ENCODE results near the gene SDF2.

SDF2 gene, protein sequence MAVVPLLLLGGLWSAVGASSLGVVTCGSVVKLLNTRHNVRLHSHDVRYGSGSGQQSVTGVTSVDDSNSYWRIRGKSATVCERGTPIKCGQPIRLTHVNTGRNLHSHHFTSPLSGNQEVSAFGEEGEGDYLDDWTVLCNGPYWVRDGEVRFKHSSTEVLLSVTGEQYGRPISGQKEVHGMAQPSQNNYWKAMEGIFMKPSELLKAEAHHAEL

DNA sequence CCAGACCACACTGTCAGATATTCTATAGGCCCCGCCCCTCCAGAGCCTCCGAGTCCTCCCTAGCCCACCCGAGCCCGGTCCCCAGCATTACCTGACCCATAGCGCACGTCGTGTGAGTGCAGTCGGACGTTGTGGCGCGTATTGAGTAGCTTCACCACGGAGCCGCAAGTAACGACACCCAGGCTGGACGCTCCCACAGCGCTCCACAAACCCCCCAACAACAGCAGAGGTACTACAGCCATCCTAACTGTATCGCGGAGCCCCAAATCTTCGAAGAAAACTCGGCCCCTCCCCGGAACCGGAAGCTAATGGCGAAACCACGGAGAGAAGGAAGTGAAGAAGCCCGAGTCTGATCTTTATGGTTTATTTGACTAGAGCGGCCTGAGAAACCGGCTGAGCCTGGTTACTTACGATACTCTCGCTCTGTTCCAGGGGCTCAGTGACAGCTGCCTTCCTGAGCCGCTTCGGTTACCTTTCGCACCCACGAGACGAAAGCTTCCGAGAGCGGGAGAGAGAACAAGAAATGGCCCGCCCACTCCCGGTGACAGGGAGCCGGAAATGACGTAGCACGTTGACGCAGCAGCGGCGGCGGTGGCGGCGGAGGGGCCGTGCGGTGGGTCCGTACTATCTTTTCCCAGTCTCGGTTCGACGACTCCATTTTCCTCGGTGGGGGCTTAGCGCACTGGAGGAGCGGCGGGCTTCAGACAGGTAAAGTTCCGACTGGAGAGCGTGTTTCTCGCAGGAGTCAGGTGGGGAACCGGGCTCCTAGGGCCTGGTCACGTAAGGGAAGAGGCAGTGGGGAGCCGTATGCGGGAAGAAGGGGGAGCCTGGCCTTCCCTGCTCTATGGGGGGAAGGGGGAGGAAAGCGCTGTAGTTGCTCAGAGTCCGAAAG, at the start of gene SDF2, which contains the start of gene SUPT6H:
TSS of gene SDF2 (minus strand) at position 272 of the 892 bp plus-strand sequence. CDS start at position 242, 30 bp downstream.
TSS of gene SUPT6H (plus strand) at position 571 of the 892 bp plus-strand sequence. CDS start 11,197 bp downstream, outside the sequence.
- DNase-seq (ENCODE audit: low read depth) = peak; percentile 61
- TF ChIP-seq, protein P1, sequence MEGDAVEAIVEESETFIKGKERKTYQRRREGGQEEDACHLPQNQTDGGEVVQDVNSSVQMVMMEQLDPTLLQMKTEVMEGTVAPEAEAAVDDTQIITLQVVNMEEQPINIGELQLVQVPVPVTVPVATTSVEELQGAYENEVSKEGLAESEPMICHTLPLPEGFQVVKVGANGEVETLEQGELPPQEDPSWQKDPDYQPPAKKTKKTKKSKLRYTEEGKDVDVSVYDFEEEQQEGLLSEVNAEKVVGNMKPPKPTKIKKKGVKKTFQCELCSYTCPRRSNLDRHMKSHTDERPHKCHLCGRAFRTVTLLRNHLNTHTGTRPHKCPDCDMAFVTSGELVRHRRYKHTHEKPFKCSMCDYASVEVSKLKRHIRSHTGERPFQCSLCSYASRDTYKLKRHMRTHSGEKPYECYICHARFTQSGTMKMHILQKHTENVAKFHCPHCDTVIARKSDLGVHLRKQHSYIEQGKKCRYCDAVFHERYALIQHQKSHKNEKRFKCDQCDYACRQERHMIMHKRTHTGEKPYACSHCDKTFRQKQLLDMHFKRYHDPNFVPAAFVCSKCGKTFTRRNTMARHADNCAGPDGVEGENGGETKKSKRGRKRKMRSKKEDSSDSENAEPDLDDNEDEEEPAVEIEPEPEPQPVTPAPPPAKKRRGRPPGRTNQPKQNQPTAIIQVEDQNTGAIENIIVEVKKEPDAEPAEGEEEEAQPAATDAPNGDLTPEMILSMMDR (IDR thresholded peaks at IDR 0.05; ENCODE audit: low read depth, low read length, missing control alignments) = no peak
- in situ Hi-C loops (cut with HindIII; ENCODE audit: low sequenced_read_pairs) = no loop called here
- peak within 1 kb of the TSS; percentile 96 for H3K4me3 ChIP-seq (ENCODE audit: low read depth, low read length)

GRCh38 chr17:28710861-28711722, 49.4 kb upstream of the SDF2 start:
- peak overlapping the region; percentile 54 for H3K4me3 ChIP-seq (ENCODE audit: low read depth, low read length)
- TF ChIP-seq, protein P1 (IDR thresholded peaks at IDR 0.05; ENCODE audit: low read depth, low read length, missing control alignments) = no peak
- DNase-seq (ENCODE audit: low read depth) = no peak
- in situ Hi-C loops (cut with HindIII; ENCODE audit: low sequenced_read_pairs) = no loop called here

DNA sequence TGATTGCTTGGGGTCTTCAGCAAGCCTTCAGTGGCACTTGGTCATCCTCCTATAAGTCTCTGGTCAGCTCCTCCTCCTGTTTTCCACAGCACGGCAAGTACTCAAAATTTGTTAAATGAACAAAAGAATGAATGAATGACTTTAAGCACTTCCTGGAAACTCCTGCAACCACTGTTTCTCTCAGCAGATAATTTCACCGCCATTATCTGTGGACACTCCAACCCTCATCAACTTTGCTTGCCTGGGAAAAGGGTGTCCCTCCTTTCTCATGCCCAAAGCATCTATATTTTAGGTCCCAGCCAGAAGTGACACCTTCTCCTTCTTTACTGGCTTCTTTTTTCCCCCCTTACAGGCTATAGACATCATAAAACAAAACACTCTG, 45.6 kb upstream of the SDF2 start:
- TF ChIP-seq, protein P1 (IDR thresholded peaks at IDR 0.05; ENCODE audit: low read depth, low read length, missing control alignments) = no peak
- H3K4me3 ChIP-seq (ENCODE audit: low read depth, low read length) = no peak overlapping the region
- in situ Hi-C loops (cut with HindIII; ENCODE audit: low sequenced_read_pairs) = no loop called here
- no peak for DNase-seq (ENCODE audit: low read depth)

- in situ Hi-C loops (cut with HindIII; ENCODE audit: low sequenced_read_pairs) = no loop called here
- TF ChIP-seq, protein P1 (IDR thresholded peaks at IDR 0.05; ENCODE audit: low read depth, low read length, missing control alignments) = no peak
- DNase-seq (ENCODE audit: low read depth) = no peak
- H3K4me3 ChIP-seq (ENCODE audit: low read depth, low read length) = no peak overlapping the region
Observed at GRCh38 chr17:28706471-28707338, 45.0 kb upstream of the SDF2 start.

DNA sequence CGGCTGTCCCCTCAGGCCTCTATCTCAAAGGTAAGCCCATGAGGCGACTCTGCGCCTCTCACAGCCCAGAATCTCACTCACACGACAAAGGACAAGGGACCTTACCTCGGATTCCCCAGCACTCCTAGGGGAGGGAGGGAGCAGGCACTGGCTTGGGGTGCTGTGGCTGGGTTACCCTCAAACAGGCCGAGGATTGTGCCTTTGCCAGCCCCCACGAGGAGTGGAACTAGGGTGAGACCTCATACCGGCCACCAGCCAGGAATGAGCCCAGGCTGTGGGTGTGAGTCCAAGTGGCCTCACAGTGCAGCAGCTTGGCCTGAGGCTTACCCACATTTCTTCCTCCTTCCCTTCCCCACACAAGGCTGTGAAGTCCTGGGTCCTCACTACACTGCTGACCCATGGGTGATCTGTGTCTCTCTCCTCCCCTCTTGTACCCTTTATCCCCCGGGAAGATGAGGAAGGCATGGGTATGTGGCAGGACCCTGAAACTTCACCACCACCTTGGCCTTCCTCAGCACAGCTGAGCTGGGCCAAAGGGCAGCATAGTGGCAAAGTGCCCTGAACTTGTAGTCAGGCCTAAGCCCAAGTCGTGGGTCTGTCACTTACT, 44.1 kb upstream of the SDF2 start:
- TF ChIP-seq, protein P1 (IDR thresholded peaks at IDR 0.05; ENCODE audit: low read depth, low read length, missing control alignments) = no peak
- DNase-seq (ENCODE audit: low read depth) = no peak
- in situ Hi-C loops (cut with HindIII; ENCODE audit: low sequenced_read_pairs) = no loop called here
- no peak overlapping the region for H3K4me3 ChIP-seq (ENCODE audit: low read depth, low read length)

Data from astrocyte of the cerebellum (primary cell).